Central memory CD8-positive, alpha-beta T cell (primary cell): ENCODE data around the gene CASP10.

ENCODE experiments used
- ATAC-seq: fragments of 150-1000 bp; cut with Tn5 transposase; replicated peaks from 2 replicates; pipeline ENCODE4 v1.10.0; 2022; ENCODE audit warnings: mild to moderate bottlenecking, moderate FRiP score, moderate number of reproducible peaks; ENCODE audit not compliant: poor library complexity, severe bottlenecking; ENCODE audit errors: extremely low read depth
- DNase-seq, 2 donors: peaks; one replicate each; pipeline ENCODE4 v3.0.0; 2021; ENCODE audit warnings: low spot score in 2 of 2
- H3K27ac Mint-ChIP-seq: one replicate; pipeline ENCODE4 v1.8.0; 2022; ENCODE audit warnings: low read depth, mild to moderate bottlenecking, moderate library complexity, mixed read lengths
- H3K27me3 Mint-ChIP-seq: one replicate; pipeline ENCODE4 v1.8.0; 2022; ENCODE audit warnings: mixed read lengths
- H3K36me3 Mint-ChIP-seq: one replicate; pipeline ENCODE4 v1.8.0; 2022; ENCODE audit warnings: mild to moderate bottlenecking, moderate library complexity, mixed read lengths; ENCODE audit not compliant: insufficient read depth
- H3K4me1 Mint-ChIP-seq: one replicate; pipeline ENCODE4 v1.8.0; 2022; ENCODE audit warnings: mixed read lengths
- H3K4me3 Mint-ChIP-seq: one replicate; pipeline ENCODE4 v1.8.0; 2022; ENCODE audit warnings: mild to moderate bottlenecking, moderate library complexity, mixed read lengths
- H3K9me3 Mint-ChIP-seq: one replicate; pipeline ENCODE4 v1.8.0; 2022; ENCODE audit warnings: mixed read lengths

Gene CASP10

GRCh38 chr2:201263779-201264178, 80.8 kb downstream of the CASP10 start:
- peaks cover 50% of the 10 kb centered on the region for H3K36me3 Mint-ChIP-seq
- DNase-seq (no peak), ATAC-seq (no peak)

GRCh38 chr2:201264472-201265173, 81.7 kb downstream of the CASP10 start:
- Mint-ChIP-seq H3K36me3 (peaks cover 55% of the 10 kb centered on the region), H3K4me1 (peaks cover 75% of the 10 kb centered on the region), H3K9me3 (no peaks in the 10 kb centered on the region), H3K4me3 (peak overlapping the region; percentile 93), H3K27ac (peak overlapping the region; percentile 98), H3K27me3 (no peaks in the 10 kb centered on the region)
- DNase-seq, result no peak
- no peak for ATAC-seq

More at GRCh38 chr2:201263779-201264178, 80.8 kb downstream of the CASP10 start:
- no peaks in the 10 kb centered on the region for H3K9me3 Mint-ChIP-seq
- peak overlapping the region; percentile 93 for H3K4me3 Mint-ChIP-seq
- peaks cover 72% of the 10 kb centered on the region for H3K4me1 Mint-ChIP-seq
- peak overlapping the region; percentile 98 for H3K27ac Mint-ChIP-seq
- H3K27me3 Mint-ChIP-seq, result no peaks in the 10 kb centered on the region

GRCh38 chr2:201266629-201267028, 83.7 kb downstream of the CASP10 start:
- H3K9me3 Mint-ChIP-seq, result no peaks in the 10 kb centered on the region
- peak overlapping the region; percentile 93 for H3K4me3 Mint-ChIP-seq
- H3K4me1 Mint-ChIP-seq, result peaks cover 80% of the 10 kb centered on the region
- ATAC-seq, result no peak
- peaks cover 60% of the 10 kb centered on the region for H3K36me3 Mint-ChIP-seq
- H3K27ac Mint-ChIP-seq, result peak overlapping the region; percentile 86
- no peak for DNase-seq
- no peaks in the 10 kb centered on the region for H3K27me3 Mint-ChIP-seq

- H3K9me3 Mint-ChIP-seq, result no peaks in the 10 kb centered on the region
- peaks cover 68% of the 10 kb centered on the region for H3K36me3 Mint-ChIP-seq
- no peak for DNase-seq
- H3K4me3 Mint-ChIP-seq, result peak overlapping the region; percentile 93
- ATAC-seq, result peak; percentile 57
- peaks cover 83% of the 10 kb centered on the region for H3K4me1 Mint-ChIP-seq
- no peaks in the 10 kb centered on the region for H3K27me3 Mint-ChIP-seq
- peak overlapping the region; percentile 86 for H3K27ac Mint-ChIP-seq
Observed at GRCh38 chr2:201267278-201268030, 84.5 kb downstream of the CASP10 start.

GRCh38 chr2:201269764-201270163, 86.8 kb downstream of the CASP10 start:
- Mint-ChIP-seq H3K36me3 (peaks cover 80% of the 10 kb centered on the region), H3K27me3 (no peaks in the 10 kb centered on the region), H3K4me1 (peaks cover 73% of the 10 kb centered on the region), H3K27ac (peak overlapping the region; percentile 72), H3K9me3 (no peaks in the 10 kb centered on the region), H3K4me3 (no peak overlapping the region)
- ATAC-seq, result no peak
- DNase-seq, result no peak

- no peak for ATAC-seq
- Mint-ChIP-seq H3K4me3 (peak overlapping the region; percentile 29), H3K27me3 (no peaks in the 10 kb centered on the region), H3K36me3 (peaks cover 86% of the 10 kb centered on the region), H3K4me1 (peaks cover 71% of the 10 kb centered on the region), H3K27ac (peak overlapping the region; percentile 72), H3K9me3 (no peaks in the 10 kb centered on the region)
- DNase-seq, result no peak
Observed at GRCh38 chr2:201270293-201271001, 87.5 kb downstream of the CASP10 start.

GRCh38 chr2:201271917-201272316, 89.0 kb downstream of the CASP10 start:
- Mint-ChIP-seq H3K27me3 (no peaks in the 10 kb centered on the region), H3K4me3 (peak overlapping the region; percentile 29), H3K9me3 (no peaks in the 10 kb centered on the region), H3K36me3 (peaks cover 92% of the 10 kb centered on the region), H3K27ac (peak overlapping the region; percentile 72), H3K4me1 (peaks cover 66% of the 10 kb centered on the region)
- DNase-seq (no peak), ATAC-seq (no peak)

- Mint-ChIP-seq H3K36me3 (peaks cover 91% of the 10 kb centered on the region), H3K4me1 (peaks cover 57% of the 10 kb centered on the region), H3K27ac (peak overlapping the region; percentile 72), H3K4me3 (peak overlapping the region; percentile 10), H3K27me3 (no peaks in the 10 kb centered on the region), H3K9me3 (no peaks in the 10 kb centered on the region)
- no peak for DNase-seq
- ATAC-seq, result peak; percentile 66
Observed at GRCh38 chr2:201273330-201273983, 90.5 kb downstream of the CASP10 start.

- Mint-ChIP-seq H3K27ac (peak overlapping the region; percentile 72), H3K4me1 (peaks cover 63% of the 10 kb centered on the region), H3K4me3 (no peak overlapping the region), H3K36me3 (peaks cover 94% of the 10 kb centered on the region), H3K9me3 (no peaks in the 10 kb centered on the region), H3K27me3 (no peaks in the 10 kb centered on the region)
- DNase-seq, result no peak
- ATAC-seq, result no peak
Observed at GRCh38 chr2:201275069-201275468, 92.1 kb downstream of the CASP10 start.

GRCh38 chr2:201275990-201276389, 93.0 kb downstream of the CASP10 start:
- Mint-ChIP-seq H3K4me3 (no peak overlapping the region), H3K9me3 (no peaks in the 10 kb centered on the region), H3K4me1 (peaks cover 64% of the 10 kb centered on the region), H3K27ac (peak overlapping the region; percentile 72), H3K27me3 (no peaks in the 10 kb centered on the region), H3K36me3 (peaks cover 94% of the 10 kb centered on the region)
- ATAC-seq (no peak), DNase-seq (no peak)

- no peak overlapping the region for H3K4me3 Mint-ChIP-seq
- H3K27ac Mint-ChIP-seq, result peak overlapping the region; percentile 72
- no peaks in the 10 kb centered on the region for H3K27me3 Mint-ChIP-seq
- H3K4me1 Mint-ChIP-seq, result peaks cover 60% of the 10 kb centered on the region
- no peaks in the 10 kb centered on the region for H3K9me3 Mint-ChIP-seq
- ATAC-seq (no peak), DNase-seq (no peak)
- H3K36me3 Mint-ChIP-seq, result peaks cover 91% of the 10 kb centered on the region
Observed at GRCh38 chr2:201276511-201276910, 93.6 kb downstream of the CASP10 start.
